CD4-positive, alpha-beta T cell (primary cell): ENCODE measurements around the gene PCDHGC5. TPM values are rescaled to one million over a fixed set of nuclear protein-coding genes. Genes with fewer than 3 reads are reported as not detected.

Source experiments
- ATAC-seq: fragments of 200-7000 bp; cut with Tn5 transposase; one replicate; pipeline ENCODE4 v1.10.0; 2022; ENCODE audit warnings: mild to moderate bottlenecking; ENCODE audit not compliant: poor library complexity
- CTCF ChIA-PET: fragments of 350-600 bp; sonication (Branson Sonifier 250); formaldehyde crosslinking; loops from one replicate; lab custom pipeline; 2021; ENCODE audit warnings: antibody characterized with exemption, inconsistent platforms; lab: Charles Lee
- POLR2A ChIA-PET: fragments of 350-600 bp; sonication (Branson Sonifier 250); formaldehyde crosslinking; loops from one replicate; lab custom pipeline; 2021; ENCODE audit warnings: antibody characterized with exemption, inconsistent platforms; lab: Charles Lee
- DNase-seq, 14 experiments: peaks; one replicate each; pipeline ENCODE4 v3.0.0-alpha.2; 2013 to 2020; ENCODE audit warnings: mixed read lengths in 2 of 14
- H3K27ac ChIP-seq, 2 donors: one replicate each; pipeline versions ENCODE4 v1.5.1 to v1.7.0; 2013; ENCODE audit warnings: low read length in 2 of 2, low read depth in 1 of 2, mild to moderate bottlenecking in 1 of 2
- H3K27me3 ChIP-seq, 2 experiments: 1 replicate in 1 of 2; 2 replicates in 1 of 2; pipeline versions ENCODE4 v1.6.1 to v1.7.0; 2013; ENCODE audit warnings: low read length in 2 of 2, control low read depth in 1 of 2, mild to moderate bottlenecking in 1 of 2, moderate library complexity in 1 of 2; ENCODE audit not compliant: insufficient read depth in 2 of 2, control insufficient read depth in 1 of 2
- H3K36me3 ChIP-seq: one replicate; pipeline ENCODE4 v1.6.1; 2013; ENCODE audit warnings: low read length, control low read depth; ENCODE audit not compliant: insufficient read depth
- H3K4me1 ChIP-seq: one replicate; pipeline ENCODE4 v1.6.1; 2013; ENCODE audit warnings: low read length, control low read depth; ENCODE audit not compliant: insufficient read depth
- H3K4me3 ChIP-seq: one replicate; pipeline ENCODE4 v1.5.1; 2013; ENCODE audit warnings: mild to moderate bottlenecking, low read length, moderate library complexity
- H3K9me3 ChIP-seq, 2 experiments: 1 replicate in 1 of 2; 2 replicates in 1 of 2; pipeline versions ENCODE4 v1.6.1 to v1.7.0; 2013; ENCODE audit warnings: low read length in 2 of 2, mild to moderate bottlenecking in 2 of 2, control low read depth in 1 of 2, moderate library complexity in 1 of 2; ENCODE audit not compliant: control insufficient read depth in 1 of 2, insufficient read depth in 1 of 2
- H3K27ac Mint-ChIP-seq: one replicate; pipeline ENCODE4 v1.8.0; 2020; ENCODE audit warnings: mixed read lengths
- H3K27me3 Mint-ChIP-seq: one replicate; pipeline ENCODE4 v1.8.0; 2021; ENCODE audit warnings: mixed read lengths
- H3K36me3 Mint-ChIP-seq: one replicate; pipeline ENCODE4 v1.8.0; 2021; ENCODE audit warnings: low read depth, mixed read lengths
- H3K4me1 Mint-ChIP-seq: one replicate; pipeline ENCODE4 v1.8.0; 2021; ENCODE audit warnings: low read depth, mixed read lengths
- H3K4me3 Mint-ChIP-seq: one replicate; pipeline ENCODE4 v1.8.0; 2020; ENCODE audit warnings: mild to moderate bottlenecking, mixed read lengths
- H3K9me3 Mint-ChIP-seq: one replicate; pipeline ENCODE4 v1.8.0; 2020; ENCODE audit warnings: mixed read lengths
- CTCF ChIP-seq: fragments of 200-600 bp; IDR thresholded peaks from one replicate; pipeline ENCODE4 v1.8.0; 2022; ENCODE audit warnings: antibody characterized with exemption, mild to moderate bottlenecking
- intact Hi-C, 2 experiments: fragments of 100-400 bp; cut with DNase I in 1 of 2; cut with micrococcal nuclease in 1 of 2; formaldehyde crosslinking; loops; one replicate each; pipeline versions ENCODE4 v1.15.1 to v1.9.0; 2023 to 2025; cut with DNase I, micrococcal nuclease
- total RNA-seq, 174 experiments: library from RNA in 2 of 174; stranded (reverse) in 2 of 174; gene quantifications; one replicate each; pipeline ENCODE4 v1.2.3 and lab custom pipeline; 2021 to 2026

Gene PCDHGC5
- total RNA-seq, 2 experiments from 2014 or later: not detected

- intact Hi-C loops: no loop called here
- CTCF ChIA-PET: interaction anchor here (0.7 to 1.1 kb wide), 2 partner anchors 46 to 110 kb away, joined by 3 to 4 read pairs; partner anchors contain the start of gene PCDHGB6
Observed at GRCh38 chr5:141517880-141518617, 29.2 kb downstream of the PCDHGC5 start.

GRCh38 chr5:141518618-141519015, 29.7 kb downstream of the PCDHGC5 start:
- ATAC-seq: no peak
- peaks cover 91% of the 10 kb centered on the region for H3K36me3 ChIP-seq
- no peaks in the 10 kb centered on the region for H3K27me3 ChIP-seq
- no peaks in the 10 kb centered on the region for H3K27me3 Mint-ChIP-seq
- H3K4me1 ChIP-seq: peaks cover 15% of the 10 kb centered on the region
- intact Hi-C loops: no loop called here
- peaks cover 0 to under 1% of the 10 kb centered on the region in 2 experiments for H3K9me3 ChIP-seq
- no peak overlapping the region for H3K4me3 ChIP-seq
- POLR2A ChIA-PET: no interaction called here
- peaks cover 4% of the 10 kb centered on the region for H3K36me3 Mint-ChIP-seq
- CTCF ChIA-PET: interaction anchor here (0.7 to 1.1 kb wide), 2 partner anchors 45 to 110 kb away, joined by 3 to 4 read pairs; partner anchors contain the start of gene PCDHGB6
- no peak overlapping the region for H3K27ac Mint-ChIP-seq
- no peak overlapping the region for H3K4me3 Mint-ChIP-seq
- DNase-seq: no peak
- H3K9me3 Mint-ChIP-seq: no peaks in the 10 kb centered on the region
- peaks cover 9% of the 10 kb centered on the region for H3K4me1 Mint-ChIP-seq
- TF ChIP-seq CTCF: no peak
- no peak overlapping the region for H3K27ac ChIP-seq

More at GRCh38 chr5:141517880-141518617, 29.2 kb downstream of the PCDHGC5 start:
- peaks cover 0 to 5% of the 10 kb centered on the region in 2 experiments for H3K9me3 ChIP-seq
- no peaks in the 10 kb centered on the region for H3K27me3 Mint-ChIP-seq
- DNase-seq: no peak
- H3K9me3 Mint-ChIP-seq: no peaks in the 10 kb centered on the region
- peaks cover 85% of the 10 kb centered on the region for H3K36me3 ChIP-seq
- H3K4me3 Mint-ChIP-seq: no peak overlapping the region
- H3K4me1 Mint-ChIP-seq: peaks cover 13% of the 10 kb centered on the region
- H3K4me3 ChIP-seq: no peak overlapping the region
- POLR2A ChIA-PET: no interaction called here
- no peak overlapping the region for H3K27ac Mint-ChIP-seq
- no peak for TF ChIP-seq CTCF
- H3K27ac ChIP-seq: no peak overlapping the region
- no peak for ATAC-seq
- peaks cover 6% of the 10 kb centered on the region for H3K36me3 Mint-ChIP-seq
- peaks cover 21% of the 10 kb centered on the region for H3K4me1 ChIP-seq
- H3K27me3 ChIP-seq: no peaks in the 10 kb centered on the region

- Mint-ChIP-seq H3K36me3 (no peaks in the 10 kb centered on the region), H3K27me3 (no peaks in the 10 kb centered on the region)
Observed at GRCh38 chr5:141519605-141520565, 31.0 kb downstream of the PCDHGC5 start.

More at GRCh38 chr5:141519605-141520565, 31.0 kb downstream of the PCDHGC5 start:
- ChIA-PET CTCF (interaction anchor here (1.2 kb wide), 1 partner anchor 99 kb away, joined by 4 read pairs; the partner anchor contains the start of gene DIAPH1), POLR2A (no interaction called here)
- Histone ChIP-seq H3K4me3 (no peak overlapping the region), H3K36me3 (peaks cover 100% of the 10 kb centered on the region), H3K27me3 (no peaks in the 10 kb centered on the region), H3K27ac (no peak overlapping the region), H3K4me1 (peaks cover 10% of the 10 kb centered on the region), H3K9me3 (no peaks in the 10 kb centered on the region)
- no peak for TF ChIP-seq CTCF
- no peak overlapping the region for H3K27ac Mint-ChIP-seq
- H3K9me3 Mint-ChIP-seq: no peaks in the 10 kb centered on the region
- intact Hi-C loops: loop anchor here in 1 of 2 experiments (10.0 kb wide), 1 partner anchor 435 kb away; no protein-coding TSS in a partner anchor
- no peak for ATAC-seq
- DNase-seq: no peak
- H3K4me3 Mint-ChIP-seq: no peak overlapping the region
- peaks cover 7% of the 10 kb centered on the region for H3K4me1 Mint-ChIP-seq
